ENCODE results near the gene TLR3.
A peak's percentile ranks its signal among the peaks of the same experiment; 100 is the strongest.

Gene TLR3

DNA sequence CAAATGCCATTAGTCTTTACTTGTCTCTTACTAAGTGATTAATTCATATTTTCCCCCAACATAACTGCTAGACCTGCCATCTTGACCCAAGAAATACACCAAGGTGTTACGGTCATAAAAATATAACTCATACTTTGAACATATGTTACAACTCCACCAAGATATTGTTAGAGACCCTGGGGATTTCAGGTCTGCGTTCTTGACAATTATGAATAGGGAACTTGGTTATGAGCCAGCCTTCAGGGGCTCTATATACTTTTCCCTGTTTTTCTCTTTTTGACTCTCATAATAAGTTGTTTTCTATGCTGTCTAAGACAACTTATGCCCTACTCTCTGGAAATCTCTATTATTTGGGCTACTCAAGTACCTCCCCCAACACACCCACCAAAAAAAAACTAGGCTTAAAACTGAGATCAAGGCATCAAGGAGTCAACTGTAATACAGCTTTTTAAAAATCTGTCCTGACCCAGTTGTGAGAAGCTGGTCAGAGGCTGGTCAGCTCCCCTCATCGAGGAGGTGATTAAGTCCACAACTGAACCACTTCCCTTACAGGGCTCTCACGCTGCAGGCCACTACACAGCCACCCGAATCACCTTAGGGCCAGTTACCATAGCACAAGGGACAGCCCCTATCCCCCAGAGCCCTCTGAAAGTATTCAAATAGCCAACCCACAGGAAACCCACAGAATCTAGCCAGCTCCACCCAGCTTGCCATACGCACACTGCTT, 10.5 kb upstream of the TLR3 start:
- H3K9me3 ChIP-seq (ENCODE audit: insufficient read depth, low read depth, low read length), result no peaks in the 10 kb centered on the region
- H3K27ac ChIP-seq (ENCODE audit: low read length), result no peak overlapping the region
- H3K4me3 ChIP-seq (ENCODE audit: low read length), result no peak overlapping the region
- H3K9ac ChIP-seq (ENCODE audit: low read depth, low read length), result no peak overlapping the region
- no peaks in the 10 kb centered on the region for H3K27me3 ChIP-seq (ENCODE audit: insufficient read depth, low read length)
- no peaks in the 10 kb centered on the region for H3K36me3 ChIP-seq (ENCODE audit: insufficient read depth, low read depth, low read length)
- no peaks in the 10 kb centered on the region for H3K4me1 ChIP-seq (ENCODE audit: insufficient read depth, low read length)

DNA sequence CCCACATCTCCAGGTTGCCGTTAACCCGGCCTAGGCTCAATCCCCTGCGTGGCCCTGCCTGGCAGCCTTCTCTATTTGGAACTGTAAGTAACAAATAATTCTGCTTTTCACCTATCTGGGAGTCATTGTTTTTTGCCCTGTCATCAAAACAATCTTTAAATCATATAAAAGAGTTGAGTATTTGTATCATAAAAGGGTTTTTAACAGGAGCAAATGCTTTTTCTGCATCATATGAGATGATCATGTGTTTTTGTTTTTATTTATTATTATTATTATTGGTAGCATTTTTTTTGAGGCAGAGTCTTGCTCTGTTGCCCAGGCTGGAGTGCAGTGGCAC, 10.0 kb upstream of the TLR3 start:
- Histone ChIP-seq H3K27me3 (ENCODE audit: insufficient read depth, low read length) (no peaks in the 10 kb centered on the region), H3K9ac (ENCODE audit: low read depth, low read length) (no peak overlapping the region), H3K9me3 (ENCODE audit: insufficient read depth, low read depth, low read length) (no peaks in the 10 kb centered on the region), H3K36me3 (ENCODE audit: insufficient read depth, low read depth, low read length) (no peaks in the 10 kb centered on the region), H3K4me3 (ENCODE audit: low read length) (no peak overlapping the region), H3K27ac (ENCODE audit: low read length) (no peak overlapping the region), H3K4me1 (ENCODE audit: insufficient read depth, low read length) (no peaks in the 10 kb centered on the region)

DNA sequence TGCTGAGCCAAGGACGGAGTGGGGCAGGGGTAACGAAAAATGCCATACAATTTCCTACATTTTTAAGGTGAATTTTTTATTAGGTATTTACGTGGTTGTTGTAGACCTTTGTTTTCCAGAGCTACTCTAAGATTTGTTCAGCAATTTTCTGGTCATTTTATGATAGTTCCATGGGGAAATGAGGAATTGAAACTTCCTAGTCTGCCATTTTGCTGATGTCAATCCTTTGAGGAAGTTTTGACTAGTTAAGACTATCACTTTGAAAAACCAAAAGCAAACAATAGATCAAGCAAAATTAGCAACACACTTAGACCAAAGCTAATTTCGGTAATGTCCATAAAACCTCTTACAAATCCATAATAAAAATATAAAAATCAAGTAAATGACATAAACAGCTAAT, 7.0 kb upstream of the TLR3 start:
- Histone ChIP-seq H3K27ac (ENCODE audit: low read length) (no peak overlapping the region), H3K9me3 (ENCODE audit: insufficient read depth, low read depth, low read length) (no peaks in the 10 kb centered on the region), H3K4me3 (ENCODE audit: low read length) (no peak overlapping the region), H3K36me3 (ENCODE audit: insufficient read depth, low read depth, low read length) (no peaks in the 10 kb centered on the region), H3K27me3 (ENCODE audit: insufficient read depth, low read length) (no peaks in the 10 kb centered on the region), H3K4me1 (ENCODE audit: insufficient read depth, low read length) (no peaks in the 10 kb centered on the region), H3K9ac (ENCODE audit: low read depth, low read length) (no peak overlapping the region)

DNA sequence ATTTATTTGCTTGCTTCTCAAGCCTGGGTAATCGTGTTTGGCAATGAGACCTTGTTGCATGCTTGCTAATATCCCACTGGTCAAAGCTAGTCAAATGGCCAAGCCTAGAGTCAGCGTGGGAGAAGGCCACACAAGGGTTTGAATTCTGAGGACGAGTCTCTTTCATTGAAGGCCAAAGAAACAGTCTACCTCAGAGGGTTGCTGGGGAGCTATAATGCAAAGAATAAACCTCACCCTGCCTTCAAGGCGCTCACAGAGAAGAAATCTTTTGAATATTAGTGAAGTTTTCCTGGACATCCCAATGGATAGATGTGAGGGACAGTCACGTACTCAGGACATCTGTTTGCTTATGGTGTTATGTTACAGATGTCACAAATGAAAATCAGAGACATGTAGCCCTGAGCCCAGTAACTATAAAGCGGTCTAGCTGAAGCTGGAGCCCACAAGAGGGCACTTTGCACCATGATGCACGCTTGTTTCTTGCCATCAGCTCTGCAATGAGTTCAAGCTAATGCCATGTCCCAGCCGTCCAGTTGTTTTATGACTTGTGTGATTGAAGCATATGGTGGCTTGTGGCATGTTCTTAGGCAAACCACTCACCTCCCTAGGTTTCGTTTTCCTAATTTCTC, 1.1 kb upstream of the TLR3 start:
- Histone ChIP-seq H3K27ac (ENCODE audit: low read length) (no peak overlapping the region), H3K4me1 (ENCODE audit: insufficient read depth, low read length) (peaks cover 4% of the 10 kb centered on the region), H3K9ac (ENCODE audit: low read depth, low read length) (no peak overlapping the region), H3K36me3 (ENCODE audit: insufficient read depth, low read depth, low read length) (no peaks in the 10 kb centered on the region), H3K27me3 (ENCODE audit: insufficient read depth, low read length) (no peaks in the 10 kb centered on the region), H3K4me3 (ENCODE audit: low read length) (no peak overlapping the region), H3K9me3 (ENCODE audit: insufficient read depth, low read depth, low read length) (no peaks in the 10 kb centered on the region)

DNA sequence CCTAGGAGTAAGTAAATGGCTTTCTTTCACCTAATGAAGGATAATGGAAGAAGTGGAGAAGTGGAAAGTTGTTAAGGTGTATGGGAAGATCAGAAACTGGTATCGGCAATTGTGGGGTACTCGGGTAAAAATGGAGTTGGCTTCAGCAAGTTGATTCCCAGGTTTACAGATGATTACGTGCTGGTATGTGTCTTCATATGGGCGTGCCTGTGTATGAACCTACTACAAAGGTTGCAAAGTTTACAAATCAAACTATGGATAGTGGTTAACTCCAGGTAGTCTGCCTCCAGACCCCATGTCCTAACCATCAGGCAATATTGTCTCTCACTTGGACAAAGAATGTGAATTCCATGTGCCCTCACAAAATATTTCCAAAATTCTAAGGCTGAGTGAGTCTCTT, 773 bp downstream of the TLR3 start:
- no peak overlapping the region for H3K9ac ChIP-seq (ENCODE audit: low read depth, low read length)

DNA sequence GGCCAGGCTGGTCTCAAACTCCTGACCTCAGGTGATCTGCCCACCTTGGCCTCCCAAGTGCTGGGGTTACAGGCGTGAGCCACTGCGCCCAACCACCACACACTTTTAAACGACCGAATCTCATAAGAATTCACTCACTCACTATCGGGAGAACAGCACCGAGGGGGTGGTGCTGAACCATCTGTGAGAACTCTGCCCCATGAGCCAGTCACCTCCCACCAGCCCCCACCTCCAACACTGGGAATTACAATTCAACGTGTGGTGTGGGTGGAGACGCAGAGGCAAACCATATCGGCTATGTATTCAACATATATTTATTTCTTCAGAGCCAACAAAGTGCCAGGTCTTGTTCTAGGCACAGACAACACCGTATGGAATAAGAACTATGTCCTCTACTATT, 3.6 kb downstream of the TLR3 start:
- Histone ChIP-seq H3K9me3 (ENCODE audit: insufficient read depth, low read depth, low read length) (no peaks in the 10 kb centered on the region), H3K27ac (ENCODE audit: low read length) (no peak overlapping the region), H3K4me1 (ENCODE audit: insufficient read depth, low read length) (peaks cover 4% of the 10 kb centered on the region), H3K27me3 (ENCODE audit: insufficient read depth, low read length) (no peaks in the 10 kb centered on the region), H3K4me3 (ENCODE audit: low read length) (no peak overlapping the region), H3K36me3 (ENCODE audit: insufficient read depth, low read depth, low read length) (no peaks in the 10 kb centered on the region), H3K9ac (ENCODE audit: low read depth, low read length) (no peak overlapping the region)

More for the DNA sequence above, 773 bp downstream of the TLR3 start:
- no peaks in the 10 kb centered on the region for H3K36me3 ChIP-seq (ENCODE audit: insufficient read depth, low read depth, low read length)
- no peaks in the 10 kb centered on the region for H3K27me3 ChIP-seq (ENCODE audit: insufficient read depth, low read length)
- H3K4me1 ChIP-seq (ENCODE audit: insufficient read depth, low read length), result peaks cover 4% of the 10 kb centered on the region
- H3K4me3 ChIP-seq (ENCODE audit: low read length), result no peak overlapping the region
- no peak overlapping the region for H3K27ac ChIP-seq (ENCODE audit: low read length)
- no peaks in the 10 kb centered on the region for H3K9me3 ChIP-seq (ENCODE audit: insufficient read depth, low read depth, low read length)

DNA sequence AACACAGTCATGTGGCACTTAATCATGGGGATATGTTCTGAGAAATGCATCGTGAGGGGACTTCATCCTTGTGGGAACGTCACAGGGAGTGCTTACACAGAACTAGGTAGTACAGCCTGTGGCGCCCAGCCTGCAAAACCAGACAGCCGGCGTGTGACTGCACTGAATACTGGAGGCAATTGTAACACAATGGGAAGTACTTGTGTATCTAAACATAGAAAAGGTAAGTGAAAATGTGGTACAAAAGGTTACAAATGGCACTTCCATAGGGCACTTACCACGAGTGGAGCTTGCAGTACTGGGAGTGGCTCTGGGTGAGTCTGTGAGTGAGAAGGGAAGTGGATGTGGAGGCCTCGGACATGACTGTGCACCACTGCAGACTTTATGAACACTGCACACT, 5.2 kb downstream of the TLR3 start:
- Histone ChIP-seq H3K9ac (ENCODE audit: low read depth, low read length) (no peak overlapping the region), H3K4me3 (ENCODE audit: low read length) (no peak overlapping the region), H3K27me3 (ENCODE audit: insufficient read depth, low read length) (no peaks in the 10 kb centered on the region), H3K27ac (ENCODE audit: low read length) (no peak overlapping the region), H3K9me3 (ENCODE audit: insufficient read depth, low read depth, low read length) (no peaks in the 10 kb centered on the region), H3K36me3 (ENCODE audit: insufficient read depth, low read depth, low read length) (no peaks in the 10 kb centered on the region), H3K4me1 (ENCODE audit: insufficient read depth, low read length) (peaks cover 8% of the 10 kb centered on the region)

GRCh38 chr4:186078981-186079638, 10.2 kb downstream of the TLR3 start:
- Histone ChIP-seq H3K27me3 (ENCODE audit: insufficient read depth, low read length) (no peaks in the 10 kb centered on the region), H3K27ac (ENCODE audit: low read length) (no peak overlapping the region), H3K9me3 (ENCODE audit: insufficient read depth, low read depth, low read length) (no peaks in the 10 kb centered on the region), H3K36me3 (ENCODE audit: insufficient read depth, low read depth, low read length) (no peaks in the 10 kb centered on the region), H3K4me3 (ENCODE audit: low read length) (peak overlapping the region; percentile 46), H3K9ac (ENCODE audit: low read depth, low read length) (peak overlapping the region; percentile 35), H3K4me1 (ENCODE audit: insufficient read depth, low read length) (peaks cover 20% of the 10 kb centered on the region)

DNA sequence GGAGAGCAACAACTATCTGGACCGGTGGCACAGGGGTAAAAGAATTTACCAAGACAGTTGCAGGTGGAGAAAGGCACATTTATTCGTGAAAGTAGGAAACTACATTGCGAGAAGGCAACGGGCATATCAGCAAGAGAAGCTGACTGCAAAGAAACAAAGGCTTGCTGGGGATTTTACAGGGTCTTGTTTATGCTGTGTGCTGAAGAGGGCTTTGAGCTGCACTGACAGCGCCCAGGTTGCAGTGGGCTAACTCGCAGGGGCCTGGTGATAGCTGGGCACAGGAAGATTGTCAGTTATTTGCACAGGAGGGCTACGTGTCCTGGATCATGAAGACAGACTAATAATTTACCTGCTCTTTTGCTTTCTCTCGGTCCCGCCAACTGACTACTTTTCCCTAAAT, 10.7 kb downstream of the TLR3 start:
- H3K9ac ChIP-seq (ENCODE audit: low read depth, low read length), result peak overlapping the region; percentile 35
- no peaks in the 10 kb centered on the region for H3K36me3 ChIP-seq (ENCODE audit: insufficient read depth, low read depth, low read length)
- H3K27me3 ChIP-seq (ENCODE audit: insufficient read depth, low read length), result no peaks in the 10 kb centered on the region
- peaks cover 20% of the 10 kb centered on the region for H3K4me1 ChIP-seq (ENCODE audit: insufficient read depth, low read length)
- H3K9me3 ChIP-seq (ENCODE audit: insufficient read depth, low read depth, low read length), result no peaks in the 10 kb centered on the region
- peak overlapping the region; percentile 46 for H3K4me3 ChIP-seq (ENCODE audit: low read length)
- no peak overlapping the region for H3K27ac ChIP-seq (ENCODE audit: low read length)

DNA sequence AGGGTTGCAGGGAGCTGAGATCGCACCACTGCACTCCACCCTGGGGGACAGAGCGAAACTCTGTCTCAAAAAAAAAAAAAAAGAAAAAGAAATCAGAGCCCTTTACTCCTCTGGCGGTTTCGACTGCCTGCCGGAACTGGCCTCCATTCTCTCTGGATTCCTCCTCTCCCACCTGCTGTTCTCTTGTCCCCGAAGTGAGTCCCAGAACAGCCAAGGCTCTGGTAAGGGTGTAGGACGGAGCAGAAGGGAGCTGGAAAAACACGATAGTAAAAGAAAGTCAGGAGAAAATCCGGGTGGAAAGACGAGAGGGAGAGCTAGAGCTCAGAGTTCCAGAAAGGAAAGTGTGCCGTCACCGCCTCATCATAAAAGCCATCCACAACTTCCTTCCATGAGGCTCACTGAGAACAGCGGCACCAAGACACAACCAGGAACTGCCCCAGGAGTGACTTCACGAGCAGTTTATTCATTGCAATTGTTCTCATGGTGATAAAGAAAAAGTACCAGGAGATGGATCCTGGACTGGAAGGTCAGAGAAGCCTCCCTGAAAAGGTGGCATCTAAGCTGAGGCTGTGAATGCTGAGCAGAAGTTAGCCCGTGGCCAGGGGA, 12.3 kb downstream of the TLR3 start:
- peak overlapping the region; percentile 34 for H3K27ac ChIP-seq (ENCODE audit: low read length)
- no peaks in the 10 kb centered on the region for H3K9me3 ChIP-seq (ENCODE audit: insufficient read depth, low read depth, low read length)
- no peaks in the 10 kb centered on the region for H3K36me3 ChIP-seq (ENCODE audit: insufficient read depth, low read depth, low read length)
- no peaks in the 10 kb centered on the region for H3K27me3 ChIP-seq (ENCODE audit: insufficient read depth, low read length)
- H3K9ac ChIP-seq (ENCODE audit: low read depth, low read length), result peak overlapping the region; percentile 64
- peak overlapping the region; percentile 53; the same call in 1 of the 2 replicates for H3K4me3 ChIP-seq (ENCODE audit: low read length)
- peaks cover 20% of the 10 kb centered on the region for H3K4me1 ChIP-seq (ENCODE audit: insufficient read depth, low read length)

DNA sequence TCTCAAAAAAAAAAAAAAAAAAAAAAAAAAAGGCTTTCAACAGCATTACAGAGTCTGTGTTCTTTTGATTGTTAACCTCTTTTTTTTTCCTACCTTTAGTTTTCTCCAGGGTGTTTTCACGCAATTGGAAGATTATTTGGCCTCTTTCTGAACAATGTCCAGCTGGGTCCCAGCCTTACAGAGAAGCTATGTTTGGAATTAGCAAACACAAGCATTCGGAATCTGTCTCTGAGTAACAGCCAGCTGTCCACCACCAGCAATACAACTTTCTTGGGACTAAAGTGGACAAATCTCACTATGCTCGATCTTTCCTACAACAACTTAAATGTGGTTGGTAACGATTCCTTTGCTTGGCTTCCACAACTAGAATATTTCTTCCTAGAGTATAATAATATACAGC, 13.3 kb downstream of the TLR3 start:
- Histone ChIP-seq H3K9ac (ENCODE audit: low read depth, low read length) (no peak overlapping the region), H3K27me3 (ENCODE audit: insufficient read depth, low read length) (no peaks in the 10 kb centered on the region), H3K4me3 (ENCODE audit: low read length) (no peak overlapping the region), H3K36me3 (ENCODE audit: insufficient read depth, low read depth, low read length) (no peaks in the 10 kb centered on the region), H3K9me3 (ENCODE audit: insufficient read depth, low read depth, low read length) (no peaks in the 10 kb centered on the region), H3K4me1 (ENCODE audit: insufficient read depth, low read length) (peaks cover 20% of the 10 kb centered on the region), H3K27ac (ENCODE audit: low read length) (no peak overlapping the region)

GRCh38 chr4:186088523-186088922, 19.6 kb downstream of the TLR3 start:
- H3K27me3 ChIP-seq (ENCODE audit: insufficient read depth, low read length), result no peaks in the 10 kb centered on the region
- no peaks in the 10 kb centered on the region for H3K9me3 ChIP-seq (ENCODE audit: insufficient read depth, low read depth, low read length)
- no peak overlapping the region for H3K4me3 ChIP-seq (ENCODE audit: low read length)
- H3K4me1 ChIP-seq (ENCODE audit: insufficient read depth, low read length), result no peaks in the 10 kb centered on the region; the same call in 1 of the 2 replicates
- no peaks in the 10 kb centered on the region for H3K36me3 ChIP-seq (ENCODE audit: insufficient read depth, low read depth, low read length)
- H3K27ac ChIP-seq (ENCODE audit: low read length), result no peak overlapping the region
- H3K9ac ChIP-seq (ENCODE audit: low read depth, low read length), result no peak overlapping the region
